Fibroblast of gingiva (primary cell): ENCODE measurements around the gene SFSWAP.
"Not testable (repeated sequence)": the region's sequence is repeated elsewhere in the genome, so short reads cannot be mapped to it uniquely, and the experiment has no call there.

Experiments
- DNase-seq: peaks from one replicate; pipeline ENCODE4 v3.0.0-alpha.2; 2011; ENCODE audit warnings: low read depth

The SFSWAP gene

DNA sequence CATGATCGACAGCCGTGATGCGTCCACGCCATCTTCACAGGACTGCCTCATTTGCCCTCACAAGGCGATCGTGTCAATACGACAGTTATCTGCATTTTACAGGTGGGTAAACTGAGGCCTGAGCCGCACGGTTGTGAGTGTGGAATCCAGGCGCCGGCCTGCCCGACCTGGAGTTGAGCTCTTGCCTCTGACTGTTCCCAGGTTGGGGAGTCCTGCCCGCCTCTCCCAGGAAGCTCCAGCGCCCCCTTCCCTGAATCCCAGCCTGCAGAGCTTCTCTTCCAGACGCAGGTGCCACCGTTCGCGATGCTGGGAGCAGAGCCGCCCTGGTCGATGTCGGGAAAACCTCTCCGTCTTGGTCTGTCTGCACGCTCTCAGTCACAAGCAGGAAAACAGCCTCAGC lies 31.1 kb upstream of the SFSWAP start:
- DNase-seq, result not testable (repeated sequence)

DNA sequence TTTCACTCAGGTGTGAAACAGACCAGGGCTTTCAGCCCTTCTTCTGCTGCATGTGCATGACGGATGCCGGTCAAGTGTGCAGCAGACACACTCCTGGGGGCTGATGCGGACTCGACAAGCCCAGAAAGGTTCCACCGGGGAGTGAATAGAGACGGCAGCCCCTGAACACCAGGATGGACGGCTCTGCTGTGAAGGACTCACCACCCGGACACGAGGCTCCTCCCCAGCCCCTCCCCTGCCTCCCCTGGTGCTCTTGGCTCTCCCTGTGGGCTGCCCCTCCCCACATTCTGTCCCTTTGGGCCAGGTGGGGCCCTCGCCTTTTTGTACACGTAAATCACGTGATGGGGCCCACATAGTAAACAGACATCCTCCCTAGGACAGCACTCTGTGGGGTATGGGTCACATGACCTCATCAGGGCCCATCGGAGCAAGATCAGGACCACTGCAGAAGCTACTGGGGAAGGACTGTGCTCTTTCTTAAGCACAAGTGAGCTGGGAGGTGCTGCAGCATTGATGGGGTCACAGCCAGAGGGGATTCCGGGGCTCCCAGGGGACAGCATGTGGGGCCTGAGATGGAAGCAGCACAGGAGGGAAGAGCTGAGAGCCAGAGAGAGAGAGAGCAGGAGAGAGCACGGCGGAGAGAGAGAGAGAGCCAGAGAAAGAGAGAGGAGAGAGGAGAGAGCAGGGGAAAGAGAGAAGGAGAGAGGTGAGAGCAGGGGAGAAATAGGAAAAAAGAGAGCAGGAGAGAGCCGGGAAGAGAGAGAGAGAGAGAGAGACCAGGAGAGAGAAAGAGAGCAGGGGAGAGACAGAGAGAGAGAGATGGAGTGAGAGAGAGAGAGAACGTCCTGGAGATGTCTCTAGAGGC lies 30.3 kb upstream of the SFSWAP start:
- not testable (repeated sequence) for DNase-seq

DNA sequence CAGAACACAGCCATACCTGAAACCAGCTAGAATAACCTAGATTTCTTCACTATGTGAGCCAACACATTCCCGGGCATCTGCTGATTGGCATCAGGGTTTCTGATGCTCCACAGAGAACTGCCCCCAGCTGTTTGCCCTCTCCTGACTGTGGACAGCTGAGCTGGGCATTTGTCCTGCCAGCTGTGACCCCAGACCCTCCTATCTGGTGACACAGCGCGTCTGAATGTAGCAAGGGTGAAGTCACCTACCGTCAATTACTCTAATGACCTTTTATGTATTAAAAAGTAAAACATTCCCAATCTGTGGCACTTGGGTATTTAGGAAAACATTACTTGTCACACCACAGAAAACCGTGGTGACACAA lies 29.7 kb upstream of the SFSWAP start:
- no peak for DNase-seq

- DNase-seq, result not testable (repeated sequence)
Observed at GRCh38 chr12:131681746-131682509, 29.0 kb upstream of the SFSWAP start.

DNA sequence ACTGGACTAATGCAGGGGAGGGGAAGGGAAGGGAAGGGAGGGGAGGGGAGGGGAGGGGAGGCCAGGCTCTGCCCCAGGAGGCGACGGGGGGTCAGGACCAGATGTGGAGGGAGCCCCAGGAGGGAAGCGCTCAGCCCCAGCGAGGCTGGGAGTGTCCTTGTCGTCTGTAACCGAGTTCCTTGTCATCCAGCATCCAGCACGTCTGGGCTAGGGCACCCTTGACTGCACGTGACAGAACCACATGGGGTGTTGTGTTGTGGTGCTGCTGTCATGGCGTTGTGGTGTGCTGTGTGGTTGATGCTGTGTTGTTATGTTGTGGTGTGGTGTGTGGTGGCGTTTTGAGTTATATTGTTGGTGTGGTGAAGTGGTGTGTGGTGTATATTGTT lies 28.4 kb upstream of the SFSWAP start:
- DNase-seq, result no peak

- DNase-seq, result no peak
Observed at GRCh38 chr12:131683266-131684014, 27.4 kb upstream of the SFSWAP start.

- DNase-seq, result no peak
Observed at GRCh38 chr12:131684015-131684725, 26.7 kb upstream of the SFSWAP start.

DNA sequence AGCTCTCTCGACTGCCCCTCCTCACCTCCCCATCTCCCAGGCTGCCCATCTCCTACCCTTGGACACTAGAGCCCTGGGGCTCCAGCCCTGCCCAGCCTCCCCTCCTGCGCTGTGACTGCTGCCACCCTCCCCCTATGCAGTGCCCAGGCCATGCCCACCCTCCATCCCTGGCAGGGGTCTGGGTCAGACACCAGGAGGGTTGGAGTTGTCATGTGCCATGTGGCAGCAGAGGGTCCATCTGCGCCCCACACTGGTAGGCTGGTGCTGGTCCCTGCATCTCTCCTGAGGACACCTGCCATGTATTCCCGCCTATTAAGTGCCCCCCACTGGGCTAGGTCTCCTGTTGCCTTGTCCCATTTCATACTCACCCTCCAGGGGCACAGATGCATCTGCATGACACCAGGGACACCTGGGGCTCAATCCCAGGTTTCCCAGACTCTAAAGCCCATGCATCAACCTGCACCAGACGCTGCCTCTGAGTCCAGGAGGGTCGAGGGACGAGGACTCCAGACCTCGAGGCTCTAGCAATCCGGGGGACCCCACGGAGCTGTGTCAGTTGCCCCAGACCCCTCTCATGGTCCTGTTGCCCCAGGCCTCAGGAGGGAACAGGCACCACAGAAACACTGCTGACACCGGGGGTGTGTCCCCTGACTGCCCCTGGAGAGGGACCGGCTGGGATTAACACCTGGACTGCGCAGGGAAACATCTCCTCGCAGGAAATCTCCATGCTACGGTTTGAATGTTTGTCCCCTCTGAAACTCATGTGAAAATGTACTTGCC lies 23.4 kb upstream of the SFSWAP start:
- DNase-seq, result no peak

DNA sequence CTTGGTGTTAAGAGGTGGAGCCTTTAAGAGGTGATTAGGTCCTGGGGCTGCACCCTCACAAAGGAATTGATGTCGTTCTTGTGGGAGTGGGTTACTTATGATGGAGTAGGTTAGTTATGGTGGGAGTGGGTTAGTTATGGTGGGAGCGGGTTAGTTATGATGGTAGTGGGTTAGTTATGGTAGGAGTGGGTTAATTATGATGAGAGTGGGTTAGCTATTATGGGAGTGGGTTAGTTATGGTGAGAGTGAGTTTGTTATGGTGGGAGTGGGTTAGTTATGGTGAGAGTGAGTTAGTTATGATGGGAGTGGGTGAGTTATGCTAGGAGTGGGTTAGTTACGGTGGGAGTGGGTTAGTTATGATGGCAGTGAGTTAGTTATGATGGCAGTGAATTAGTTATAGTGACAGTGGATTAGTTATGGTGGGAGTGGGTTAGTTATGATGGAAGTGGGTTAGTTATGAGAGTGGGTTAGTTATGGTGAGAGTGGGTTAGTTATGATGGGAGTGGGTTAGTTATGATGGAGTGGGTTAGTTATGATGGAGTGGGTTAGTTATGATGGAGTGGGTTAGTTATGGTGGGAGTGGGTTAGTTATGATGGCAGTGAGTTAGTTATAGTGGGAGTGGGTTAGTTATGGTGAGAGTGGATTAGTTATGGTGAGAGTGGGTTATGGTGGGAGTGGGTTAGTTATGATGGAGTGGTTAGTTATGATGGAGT lies 22.6 kb upstream of the SFSWAP start:
- DNase-seq, result no peak

- no peak for DNase-seq
Observed at GRCh38 chr12:131688845-131689154, 22.1 kb upstream of the SFSWAP start.

GRCh38 chr12:131690320-131690719 lies 20.6 kb upstream of the SFSWAP start:
- no peak for DNase-seq

DNA sequence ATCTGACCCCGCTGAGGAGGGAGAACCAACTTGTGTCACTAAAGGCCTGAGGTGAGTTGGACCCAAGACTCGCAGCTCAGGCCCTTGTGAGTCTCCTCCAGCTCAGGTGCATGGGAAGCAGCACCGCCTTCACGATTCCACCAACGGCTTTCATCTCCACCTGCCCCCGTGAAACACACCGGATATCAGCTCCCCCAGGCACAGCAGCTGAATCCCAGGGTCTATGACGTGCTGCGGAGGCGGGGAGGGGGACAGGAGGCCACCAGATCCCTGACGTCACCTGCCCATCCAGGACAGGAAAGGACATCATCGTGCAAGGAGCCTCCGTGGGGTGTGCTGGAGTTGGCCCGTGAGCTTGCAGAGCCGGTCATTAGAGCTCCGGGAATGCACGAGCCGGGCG lies 18.5 kb upstream of the SFSWAP start:
- no peak for DNase-seq

DNA sequence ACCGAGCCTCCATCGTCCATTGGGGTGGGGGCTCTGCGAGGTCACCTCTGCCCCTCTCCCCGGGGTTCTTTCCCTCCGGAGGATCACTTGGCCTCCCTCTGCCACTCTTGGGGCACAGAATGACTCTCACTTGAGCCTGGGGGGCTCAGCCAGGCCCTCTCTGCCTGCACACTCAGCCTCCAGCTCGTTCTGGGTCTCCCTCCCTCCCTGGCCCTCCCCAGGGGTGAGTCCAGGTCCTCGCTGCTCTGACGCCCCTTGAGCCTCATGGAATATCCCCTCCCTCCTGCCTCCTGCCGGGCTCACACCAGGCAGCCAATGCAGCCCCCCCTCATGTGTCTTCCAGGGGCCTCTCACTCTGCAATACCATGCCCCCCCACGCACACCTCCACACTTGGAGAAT lies 17.7 kb upstream of the SFSWAP start:
- no peak for DNase-seq

DNA sequence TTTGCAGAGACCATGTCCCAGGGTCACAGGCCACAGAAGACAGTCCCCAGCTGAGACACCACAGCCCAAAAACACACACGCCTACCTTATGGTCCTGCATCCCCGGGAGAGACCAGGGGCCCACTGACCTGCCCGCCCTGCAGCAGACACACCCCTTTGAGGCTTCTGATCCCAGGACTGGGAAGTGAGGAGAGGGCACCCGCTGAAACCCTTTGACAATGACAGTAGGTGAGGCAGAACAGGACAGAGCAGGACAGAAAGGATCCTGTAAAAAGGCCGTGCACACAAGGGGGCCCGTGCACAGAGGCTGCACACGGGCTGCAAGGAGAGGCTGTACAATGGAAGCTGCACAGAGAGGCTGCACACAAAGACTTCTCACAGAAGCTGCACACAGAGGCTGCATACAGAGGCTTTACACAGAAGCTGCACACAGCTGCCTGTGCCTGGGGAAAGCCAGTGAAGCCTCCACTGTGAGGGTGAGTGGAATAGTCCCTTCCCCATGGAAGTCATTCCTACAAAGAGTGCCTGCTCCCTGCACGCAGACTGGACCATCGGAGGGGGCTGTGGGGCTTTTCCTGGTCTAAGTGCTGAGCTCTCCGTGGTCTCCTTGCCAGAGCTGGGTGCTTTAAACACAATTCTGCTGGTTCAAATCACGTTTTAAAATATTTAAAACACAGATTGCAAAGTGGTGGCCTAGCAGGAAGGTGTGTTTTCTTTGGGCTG lies 16.6 kb upstream of the SFSWAP start:
- no peak for DNase-seq

- DNase-seq, result no peak
Observed at GRCh38 chr12:131695968-131696367, 14.9 kb upstream of the SFSWAP start.

- DNase-seq, result no peak
Observed at GRCh38 chr12:131698286-131698685, 12.6 kb upstream of the SFSWAP start.

- DNase-seq, result no peak
Observed at GRCh38 chr12:131699434-131699833, 11.5 kb upstream of the SFSWAP start.

GRCh38 chr12:131700271-131700670 lies 10.6 kb upstream of the SFSWAP start:
- DNase-seq, result no peak

GRCh38 chr12:131701705-131702572 lies 9.0 kb upstream of the SFSWAP start:
- no peak for DNase-seq
